Raji (cell line): Measurements from ENCODE around the gene TEX55.

ENCODE experiments used
- POLR2A ChIP-seq: IDR thresholded peaks from 2 replicates; pipeline ENCODE4 v1.6.1; 2011; ENCODE audit warnings: low read depth, low read length, control low read depth; ENCODE audit not compliant: insufficient read depth

Gene TEX55

DNA sequence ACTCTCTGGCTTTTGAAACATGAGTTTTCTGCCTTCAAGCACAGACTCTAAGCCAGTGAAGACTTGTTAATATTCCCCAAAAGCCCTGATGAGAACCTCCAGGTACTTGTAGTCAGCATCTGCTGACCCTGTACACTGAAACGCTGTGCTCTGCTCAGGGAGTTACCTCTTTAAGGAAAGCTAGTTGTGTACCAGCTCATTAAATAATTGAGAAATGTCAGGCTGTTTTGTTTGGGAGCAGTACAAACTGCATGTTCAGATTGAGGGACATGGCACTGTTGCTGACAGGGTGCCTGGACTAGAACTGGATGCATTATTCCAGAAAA lies 49.1 kb downstream of the TEX55 start:
- no peak for TF ChIP-seq POLR2A

DNA sequence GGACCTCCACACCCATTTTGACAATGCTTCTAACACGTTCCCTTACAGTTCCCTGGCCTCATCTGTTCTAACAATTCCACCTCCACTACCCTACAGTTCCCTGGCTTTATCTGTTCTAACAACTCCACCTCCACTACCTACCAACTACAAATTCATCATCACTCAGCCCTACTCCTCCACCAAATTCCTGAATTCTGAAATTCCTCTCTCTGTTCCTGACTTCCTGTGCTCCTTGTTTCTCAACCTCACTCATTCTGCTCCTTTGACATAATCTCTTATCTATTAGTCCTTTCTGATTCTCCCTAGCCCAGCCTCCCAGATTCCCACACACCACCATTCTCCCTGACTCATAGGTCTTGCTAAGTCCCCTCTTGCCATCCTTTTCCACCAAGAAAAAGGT lies 49.9 kb downstream of the TEX55 start:
- no peak for TF ChIP-seq POLR2A
